A549 (cell line): Measurements from ENCODE around the gene KCNN3. TPM values are rescaled to one million over a fixed set of nuclear protein-coding genes. Genes with fewer than 3 reads are reported as not detected.

Experiments used
- ATAC-seq, 2 experiments: fragments of 200-7000 bp in 1 of 2; fragments of >200 bp in 1 of 2; cut with Nextera tagmentation in 1 of 2; cut with Tn5 transposase in 1 of 2; 3 replicates each; pipeline versions ENCODE4 v1.8.0 to v1.9.1; 2018 to 2020; ENCODE audit warnings: mild to moderate bottlenecking in 1 of 2, moderate library complexity in 1 of 2
- CTCF ChIA-PET: fragments of 300-600 bp; sonication (Branson Sonifier 250); formaldehyde crosslinking; extraction: SDS; loops from one replicate; lab custom pipeline; 2021; ENCODE audit warnings: antibody characterized with exemption, inconsistent platforms; lab: Yijun Ruan, JAX
- POLR2A ChIA-PET: fragments of 350-600 bp; formaldehyde crosslinking; extraction: SDS; loops from one replicate; lab custom pipeline; 2021; ENCODE audit warnings: antibody characterized with exemption, inconsistent platforms; lab: Yijun Ruan, JAX
- DNase-seq, 2 experiments: peaks; one replicate each; pipeline versions ENCODE4 v3.0.0 to v3.0.0-alpha.2; 2011 to 2016; ENCODE audit warnings: low read depth in 1 of 2, low spot score in 1 of 2
- FAIRE-seq: peaks from 2 replicates; lab custom pipeline; 2011; peaks lifted over from hg19 to GRCh38; lab: Jason Lieb, UNC
- H3K27ac ChIP-seq, 2 experiments: fragments of >200 bp; sonication (Bioruptor Twin); formaldehyde crosslinking; 3 replicates each; pipeline ENCODE4 v1.5.1; 2016 to 2017
- H3K4me1 ChIP-seq: fragments of >200 bp; sonication (Bioruptor Twin); formaldehyde crosslinking; 3 replicates; pipeline ENCODE4 v1.6.1; 2016
- H3K4me2 ChIP-seq: fragments of >200 bp; sonication (Bioruptor Twin); formaldehyde crosslinking; 3 replicates; pipeline ENCODE4 v1.6.1; 2016
- H3K4me3 ChIP-seq: fragments of >200 bp; sonication (Bioruptor Twin); formaldehyde crosslinking; 3 replicates; pipeline ENCODE4 v1.5.1; 2016
- H3K9me3 ChIP-seq: fragments of >200 bp; sonication (Bioruptor Twin); formaldehyde crosslinking; 3 replicates; pipeline ENCODE4 v1.6.1; 2016
- CTCF ChIP-seq: fragments of >200 bp; sonication (Bioruptor Twin); formaldehyde crosslinking; IDR thresholded peaks from 3 replicates; pipeline ENCODE4 v1.5.1; 2016
- EHF ChIP-seq: fragments of 250-450 bp; sonication (Bioruptor Pico); IDR thresholded peaks from 2 replicates; pipeline ENCODE4 v1.5.0; 2020; ENCODE audit warnings: mild to moderate bottlenecking
- ESRRA ChIP-seq: fragments of 150-350 bp; IDR thresholded peaks from 2 replicates; pipeline ENCODE4 v1.6.1; 2014; ENCODE audit warnings: mild to moderate bottlenecking, low read length, borderline replicate concordance
- FOSL2 ChIP-seq, 2 experiments: fragments of 450-650 bp in 1 of 2; fragments of >200 bp in 1 of 2; sonication (Bioruptor Twin) in 1 of 2; formaldehyde crosslinking; IDR thresholded peaks; 2 replicates each; pipeline versions ENCODE4 v1.5.0 to v1.6.1; 2016 to 2020; ENCODE audit warnings: mild to moderate bottlenecking in 1 of 2, moderate library complexity in 1 of 2
- GATA3 ChIP-seq: IDR thresholded peaks from 2 replicates; pipeline ENCODE4 v1.6.1; 2012; ENCODE audit warnings: borderline replicate concordance
- HES2 ChIP-seq: fragments of >200 bp; sonication (Bioruptor Twin); formaldehyde crosslinking; IDR thresholded peaks from 2 replicates; pipeline ENCODE4 v1.6.1; 2016
- HMGXB4 ChIP-seq: fragments of 250-450 bp; sonication (Bioruptor Pico); IDR thresholded peaks from 2 replicates; pipeline ENCODE4 v1.5.0; 2021; ENCODE audit warnings: mild to moderate bottlenecking, moderate library complexity, borderline replicate concordance
- HOXB5 ChIP-seq: fragments of 250-450 bp; sonication (Bioruptor Pico); IDR thresholded peaks from 2 replicates; pipeline ENCODE4 v1.5.0; 2020; ENCODE audit warnings: mild to moderate bottlenecking, moderate library complexity
- JUN ChIP-seq, 2 experiments: fragments of >200 bp; sonication (Bioruptor Twin); formaldehyde crosslinking; IDR thresholded peaks; 2 replicates in 1 of 2; 3 replicates in 1 of 2; pipeline ENCODE4 v1.6.1; 2016 to 2017
- JUNB ChIP-seq: fragments of >200 bp; sonication (Bioruptor Twin); formaldehyde crosslinking; IDR thresholded peaks from 2 replicates; pipeline ENCODE4 v1.6.1; 2016
- KDM5A ChIP-seq: fragments of 200-600 bp; sonication (generic); IDR thresholded peaks from 2 replicates; pipeline ENCODE4 v1.6.1; 2016; ENCODE audit warnings: antibody characterized with exemption, mild to moderate bottlenecking
- NR3C1 ChIP-seq: fragments of >200 bp; sonication (Bioruptor Twin); formaldehyde crosslinking; IDR thresholded peaks from 3 replicates; pipeline ENCODE4 v1.6.1; 2017
- PBX3 ChIP-seq: IDR thresholded peaks from 2 replicates; pipeline ENCODE4 v1.6.1; 2012
- POLR2A ChIP-seq: IDR thresholded peaks from 2 replicates; pipeline ENCODE4 v1.6.1; 2012; ENCODE audit warnings: mild to moderate bottlenecking, low read length
- POLR2AphosphoS2 ChIP-seq: conservative IDR thresholded peaks from 2 replicates; pipeline ENCODE4 v1.6.1; 2012; ENCODE audit warnings: low read length, improper control_type of control experiment, inconsistent platforms
- RARB ChIP-seq: fragments of 250-450 bp; sonication (Bioruptor Pico); IDR thresholded peaks from 2 replicates; pipeline ENCODE4 v1.8.0; 2021; ENCODE audit warnings: mild to moderate bottlenecking, moderate library complexity
- RCOR1 ChIP-seq: fragments of 150-350 bp; IDR thresholded peaks from 2 replicates; pipeline ENCODE4 v1.6.1; 2014; ENCODE audit warnings: antibody characterized with exemption, low read length, low read depth
- RFX5 ChIP-seq: fragments of 450-650 bp; IDR thresholded peaks from 2 replicates; pipeline ENCODE4 v1.7.1; 2014; ENCODE audit warnings: antibody characterized with exemption, mild to moderate bottlenecking, moderate library complexity
- SREBF2 ChIP-seq: fragments of 450-650 bp; IDR thresholded peaks from 2 replicates; pipeline ENCODE4 v1.6.1; 2014; ENCODE audit warnings: mild to moderate bottlenecking, moderate library complexity
- WGBS: methylation state at CpG from one replicate; pipeline ENCODE4 v1.1.6; 2017; ENCODE audit errors: missing lambda C conversion rate; 5-methylcytosine and 5-hydroxymethylcytosine counted together
- polyA plus RNA-seq, 4 experiments: library from polyadenylated mRNA; depleted of rRNA in 3 of 4; stranded (reverse); fragments of >200 nt; fragmentation: RNase III in 1 of 4; extraction: RNeasy Plus Mini Kit Qiagen cat#74134 plus additional on column Dnase treatment in 1 of 4; gene quantifications; 2 replicates in 3 of 4; 3 replicates in 1 of 4; pipeline ENCODE4 v1.2.3, GENCODE V29; 2011 to 2017
- TF ChIP-seq, protein P1 (sequence below): IDR thresholded peaks from 2 replicates; pipeline ENCODE4 v1.6.1; 2012; ENCODE audit warnings: low read depth, borderline replicate concordance
- TF ChIP-seq, protein P2 (sequence below): fragments of 200-600 bp; sonication (generic); IDR thresholded peaks from 2 replicates; pipeline ENCODE4 v1.6.1; 2016; ENCODE audit warnings: antibody characterized with exemption, mild to moderate bottlenecking, moderate library complexity

Gene KCNN3
- polyA plus RNA-seq, 2 of the 4 experiments (the other 2 are of a cell fraction) = 0.01 to 0.03 TPM

DNA sequence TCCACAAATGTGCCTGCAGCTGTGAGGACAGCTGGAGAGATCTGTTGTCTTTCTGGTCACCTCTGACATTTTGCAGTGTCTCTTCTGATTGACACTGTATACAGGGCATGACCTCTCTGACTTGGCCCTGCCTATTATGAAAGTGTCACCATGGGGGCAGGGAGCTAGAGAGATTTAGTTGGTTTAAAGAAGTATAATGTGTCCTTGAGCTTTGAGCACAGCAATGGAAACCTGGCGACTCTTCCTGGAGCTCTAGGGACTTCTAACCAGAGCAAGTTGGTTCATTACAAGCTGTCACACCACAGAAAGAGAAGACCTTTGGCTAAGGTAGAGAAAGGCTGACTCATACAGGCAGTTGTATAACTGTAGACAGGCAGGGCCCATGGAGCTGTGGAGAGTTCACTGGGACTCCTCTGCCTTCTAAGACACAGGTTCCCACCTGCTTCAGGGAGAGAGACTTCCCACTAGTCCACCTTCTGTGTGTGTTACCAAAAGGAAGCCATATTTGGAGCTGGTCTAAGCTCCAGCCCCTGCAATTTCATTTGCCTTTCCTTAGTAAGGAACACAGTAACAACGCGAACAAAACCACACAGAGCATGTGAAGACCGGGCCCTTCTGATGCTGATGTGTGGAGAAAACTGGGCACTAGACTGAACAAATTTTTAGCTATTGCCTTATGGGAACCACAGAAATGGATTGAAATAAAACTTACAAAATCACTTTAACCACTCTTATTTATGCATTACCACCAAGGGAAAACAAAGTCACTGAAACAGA, 171.6 kb downstream of the KCNN3 start:
- peak in 1 of 2 experiments; percentile 40; a peak in 3 of 6 replicates for ATAC-seq
- peaks cover 14% of the 10 kb centered on the region for H3K4me1 ChIP-seq
- 79% methylated on average over 4 of the region's 4 CpGs for WGBS
- no peak overlapping the region for H3K27ac ChIP-seq
- no peak for FAIRE-seq
- H3K4me2 ChIP-seq = no peak overlapping the region
- no peak for DNase-seq
- H3K9me3 ChIP-seq = no peaks in the 10 kb centered on the region
- no peak overlapping the region for H3K4me3 ChIP-seq
- ChIA-PET POLR2A (no interaction called here), CTCF (interaction anchor here (0.6 to 3.7 kb wide), 6 partner anchors 14 to 346 kb away, joined by 3 to 15 read pairs (median 4); no protein-coding TSS in a partner anchor)
- TF ChIP-seq NR3C1 = no peak
- no peak for TF ChIP-seq RFX5
- TF ChIP-seq EHF (CRISPR knock-in tag) = no peak
- no peak for TF ChIP-seq RARB (CRISPR knock-in tag)
- TF ChIP-seq HMGXB4 (CRISPR knock-in tag) = no peak
- no peak for TF ChIP-seq JUN (IDR thresholded peaks at IDR 0.05)
- TF ChIP-seq ESRRA = no peak
- TF ChIP-seq, all 56 proteins: peak for 0

DNA sequence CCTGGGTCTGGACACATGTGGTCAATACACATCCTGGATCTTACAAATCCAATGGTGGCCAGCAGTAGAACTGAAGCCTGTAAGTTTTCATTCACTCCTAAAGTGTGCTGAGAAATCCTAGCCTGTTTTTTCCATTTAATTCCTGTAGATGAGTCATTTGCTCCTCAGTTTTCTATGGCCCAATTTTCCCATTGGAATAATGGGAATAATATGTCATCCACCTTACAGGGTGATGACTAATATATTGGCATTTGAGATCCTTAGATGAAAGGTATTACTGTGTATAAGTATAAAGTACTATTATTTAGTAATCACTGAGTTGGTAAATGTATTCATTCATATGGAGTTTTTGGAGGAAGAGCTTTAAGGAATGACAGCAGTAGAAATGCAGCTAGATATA, 172.4 kb downstream of the KCNN3 start:
- H3K4me3 ChIP-seq = no peak overlapping the region
- POLR2A ChIA-PET = no interaction called here
- FAIRE-seq (no peak), ATAC-seq (no peak), DNase-seq (no peak)
- peaks cover 14% of the 10 kb centered on the region for H3K4me1 ChIP-seq
- H3K9me3 ChIP-seq = no peaks in the 10 kb centered on the region
- H3K4me2 ChIP-seq = no peak overlapping the region
- TF ChIP-seq FOSL2 (IDR thresholded peaks at IDR 0.05) (no peak), FOSL2 (CRISPR knock-in tag; IDR thresholded peaks at IDR 0.05) (peak; percentile 51), HES2 (no peak)
- H3K27ac ChIP-seq = no peak overlapping the region
- CTCF ChIA-PET = interaction anchor here (0.6 to 3.7 kb wide), 3 partner anchors 28 to 347 kb away, joined by 3 to 15 read pairs (median 6); no protein-coding TSS in a partner anchor

DNA sequence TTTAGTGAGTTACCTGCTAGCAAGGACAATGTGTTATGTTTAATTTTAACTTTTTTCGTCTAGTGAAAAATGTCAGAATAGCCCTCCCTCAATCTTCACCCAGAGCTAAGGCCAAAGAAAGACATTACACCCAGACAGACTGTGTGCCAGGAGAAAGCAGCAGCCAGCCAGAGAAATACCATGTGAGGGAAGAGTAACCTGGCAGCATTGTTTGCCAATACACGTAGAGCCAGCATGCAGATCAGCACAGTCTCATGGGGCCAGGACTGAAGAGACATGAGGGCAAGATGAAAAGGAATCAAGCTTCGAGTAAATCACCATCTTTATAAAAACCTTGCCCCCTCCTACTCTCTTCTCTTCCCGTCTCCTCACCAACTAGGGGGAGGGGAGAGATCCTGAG, 173.6 kb downstream of the KCNN3 start:
- FAIRE-seq = no peak
- CTCF ChIA-PET = interaction anchor here (0.8 to 1.3 kb wide), 3 partner anchors 16 to 182 kb away, joined by 3 to 5 read pairs (median 4); no protein-coding TSS in a partner anchor

More for the DNA sequence above, 173.6 kb downstream of the KCNN3 start:
- no peak overlapping the region for H3K4me2 ChIP-seq
- POLR2A ChIA-PET = no interaction called here
- TF ChIP-seq, protein P1, sequence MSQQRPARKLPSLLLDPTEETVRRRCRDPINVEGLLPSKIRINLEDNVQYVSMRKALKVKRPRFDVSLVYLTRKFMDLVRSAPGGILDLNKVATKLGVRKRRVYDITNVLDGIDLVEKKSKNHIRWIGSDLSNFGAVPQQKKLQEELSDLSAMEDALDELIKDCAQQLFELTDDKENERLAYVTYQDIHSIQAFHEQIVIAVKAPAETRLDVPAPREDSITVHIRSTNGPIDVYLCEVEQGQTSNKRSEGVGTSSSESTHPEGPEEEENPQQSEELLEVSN = no peak
- no peak for TF ChIP-seq GATA3
- no peak for TF ChIP-seq SREBF2
- TF ChIP-seq ESRRA = no peak
- no peak for TF ChIP-seq JUN (IDR thresholded peaks at IDR 0.05)
- no peak for TF ChIP-seq JUNB
- TF ChIP-seq, protein P2, sequence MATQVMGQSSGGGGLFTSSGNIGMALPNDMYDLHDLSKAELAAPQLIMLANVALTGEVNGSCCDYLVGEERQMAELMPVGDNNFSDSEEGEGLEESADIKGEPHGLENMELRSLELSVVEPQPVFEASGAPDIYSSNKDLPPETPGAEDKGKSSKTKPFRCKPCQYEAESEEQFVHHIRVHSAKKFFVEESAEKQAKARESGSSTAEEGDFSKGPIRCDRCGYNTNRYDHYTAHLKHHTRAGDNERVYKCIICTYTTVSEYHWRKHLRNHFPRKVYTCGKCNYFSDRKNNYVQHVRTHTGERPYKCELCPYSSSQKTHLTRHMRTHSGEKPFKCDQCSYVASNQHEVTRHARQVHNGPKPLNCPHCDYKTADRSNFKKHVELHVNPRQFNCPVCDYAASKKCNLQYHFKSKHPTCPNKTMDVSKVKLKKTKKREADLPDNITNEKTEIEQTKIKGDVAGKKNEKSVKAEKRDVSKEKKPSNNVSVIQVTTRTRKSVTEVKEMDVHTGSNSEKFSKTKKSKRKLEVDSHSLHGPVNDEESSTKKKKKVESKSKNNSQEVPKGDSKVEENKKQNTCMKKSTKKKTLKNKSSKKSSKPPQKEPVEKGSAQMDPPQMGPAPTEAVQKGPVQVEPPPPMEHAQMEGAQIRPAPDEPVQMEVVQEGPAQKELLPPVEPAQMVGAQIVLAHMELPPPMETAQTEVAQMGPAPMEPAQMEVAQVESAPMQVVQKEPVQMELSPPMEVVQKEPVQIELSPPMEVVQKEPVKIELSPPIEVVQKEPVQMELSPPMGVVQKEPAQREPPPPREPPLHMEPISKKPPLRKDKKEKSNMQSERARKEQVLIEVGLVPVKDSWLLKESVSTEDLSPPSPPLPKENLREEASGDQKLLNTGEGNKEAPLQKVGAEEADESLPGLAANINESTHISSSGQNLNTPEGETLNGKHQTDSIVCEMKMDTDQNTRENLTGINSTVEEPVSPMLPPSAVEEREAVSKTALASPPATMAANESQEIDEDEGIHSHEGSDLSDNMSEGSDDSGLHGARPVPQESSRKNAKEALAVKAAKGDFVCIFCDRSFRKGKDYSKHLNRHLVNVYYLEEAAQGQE = no peak
- TF ChIP-seq POLR2AphosphoS2 = no peak
- no peak for TF ChIP-seq HES2
- TF ChIP-seq CTCF = no peak; the same call in 2 of the 3 replicates
- TF ChIP-seq PBX3 = no peak
- TF ChIP-seq HOXB5 (CRISPR knock-in tag) = no peak
- no peak for TF ChIP-seq RCOR1
- TF ChIP-seq POLR2A = no peak
- TF ChIP-seq FOSL2 (IDR thresholded peaks at IDR 0.05) = no peak
- TF ChIP-seq FOSL2 (CRISPR knock-in tag; IDR thresholded peaks at IDR 0.05) = no peak
- TF ChIP-seq RARB (CRISPR knock-in tag) = no peak
- TF ChIP-seq KDM5A = no peak
- H3K4me1 ChIP-seq = peaks cover 14% of the 10 kb centered on the region
- no peaks in the 10 kb centered on the region for H3K9me3 ChIP-seq
- H3K27ac ChIP-seq = no peak overlapping the region
- WGBS = 34% methylated on average over 4 of the region's 4 CpGs
- ATAC-seq (no peak), DNase-seq (no peak)
- no peak overlapping the region for H3K4me3 ChIP-seq
